ENCODE measurements around the gene SOX12. TPM values are rescaled to one million over a fixed set of nuclear protein-coding genes. Genes with fewer than 3 reads are reported as not detected.
A peak's percentile ranks its signal among the peaks of the same experiment; 100 is the strongest.

The SOX12 gene
- total RNA-seq, 1 experiment from 2014 or later, result 40.4 TPM

- BruUV-seq (replicated peaks), result no TSS peak
- POLR2A ChIA-PET, result interaction anchor here (0.6 kb wide), 1 partner anchor 13 kb away, joined by 3 read pairs; no protein-coding TSS in a partner anchor
- Histone ChIP-seq H3K9me3 (ENCODE audit: control insufficient read depth in 1 of 2, insufficient read depth in 1 of 2, low read depth in 1 of 2, low read length in 2 of 2) (no peaks in the 10 kb centered on the region), H3K36me3 (ENCODE audit: control insufficient read depth in 1 of 2, insufficient read depth in 2 of 2, low read length in 2 of 2) (no peaks in the 10 kb centered on the region), H3K4me2 (ENCODE audit: low read length) (no peak overlapping the region), H3K27ac (ENCODE audit: low read depth, low read length) (no peak overlapping the region), H3K4me3 (replicated peaks in 1 of 2; ENCODE audit: low read depth in 1 of 2, low read length in 2 of 2) (no peak overlapping the region), H3K27me3 (ENCODE audit: insufficient read depth, low read length) (no peaks in the 10 kb centered on the region), H4K20me1 (ENCODE audit: insufficient read depth) (no peaks in the 10 kb centered on the region), H3K79me2 (ENCODE audit: insufficient read depth, low read length) (peaks cover 4% of the 10 kb centered on the region; the same call in 1 of the 2 replicates), H3K9ac (ENCODE audit: low read length) (no peak overlapping the region), H3K4me1 (ENCODE audit: control insufficient read depth in 1 of 2, insufficient read depth in 2 of 2, low read length in 2 of 2) (peaks cover 3 to 10% of the 10 kb centered on the region in 2 experiments), H2AFZ (ENCODE audit: low read depth, low read length, poor library complexity, severe bottlenecking) (no peak overlapping the region), H3K9me2 (ENCODE audit: insufficient read depth) (no peaks in the 10 kb centered on the region)
- ATAC-seq (no peak), DNase-seq (ENCODE audit: low read depth, low spot score) (no peak)
- TF ChIP-seq MAX (IDR thresholded peaks at IDR 0.05), result no peak
- RAD21 ChIA-PET (ENCODE audit: low non-redundant PET in 1 of 2, low total read pairs in 2 of 2, uncharacterized antibody in 2 of 2, unreplicated experiment in 2 of 2), result no interaction called here
- CTCF ChIA-PET, result no interaction called here
- intact Hi-C loops (cut with micrococcal nuclease), result no loop called here
These were observed 19.6 kb upstream of the SOX12 start for GRCh38 chr20:305745-306144.

- Histone ChIP-seq H3K27me3 (ENCODE audit: insufficient read depth, low read length) (no peaks in the 10 kb centered on the region), H3K27ac (ENCODE audit: low read depth, low read length) (no peak overlapping the region), H3K36me3 (ENCODE audit: control insufficient read depth in 1 of 2, insufficient read depth in 2 of 2, low read length in 2 of 2) (no peaks in the 10 kb centered on the region), H3K9me3 (ENCODE audit: control insufficient read depth in 1 of 2, insufficient read depth in 1 of 2, low read depth in 1 of 2, low read length in 2 of 2) (no peaks in the 10 kb centered on the region), H2AFZ (ENCODE audit: low read depth, low read length, poor library complexity, severe bottlenecking) (no peak overlapping the region), H4K20me1 (ENCODE audit: insufficient read depth) (no peaks in the 10 kb centered on the region), H3K4me2 (ENCODE audit: low read length) (no peak overlapping the region), H3K9me2 (ENCODE audit: insufficient read depth) (no peaks in the 10 kb centered on the region), H3K79me2 (ENCODE audit: insufficient read depth, low read length) (no peaks in the 10 kb centered on the region), H3K4me1 (ENCODE audit: control insufficient read depth in 1 of 2, insufficient read depth in 2 of 2, low read length in 2 of 2) (peaks cover 0 to 4% of the 10 kb centered on the region in 2 experiments; a peak in 1 of 4 replicates), H3K4me3 (replicated peaks in 1 of 2; ENCODE audit: low read depth in 1 of 2, low read length in 2 of 2) (no peak overlapping the region), H3K9ac (ENCODE audit: low read length) (no peak overlapping the region)
- POLR2A ChIA-PET, result no interaction called here
- ATAC-seq (0 out of 2 replicates have a peak, but pooled peaks have one; percentile 21), DNase-seq (ENCODE audit: low read depth, low spot score) (no peak)
- intact Hi-C loops (cut with micrococcal nuclease), result no loop called here
- TF ChIP-seq ELF1 (IDR thresholded peaks at IDR 0.05; ENCODE audit: borderline replicate concordance, low read depth), result no peak
- no peak for TF ChIP-seq CEBPB (IDR thresholded peaks at IDR 0.05; ENCODE audit: low read depth)
- no peak for TF ChIP-seq FOSL1 (IDR thresholded peaks at IDR 0.05; ENCODE audit: low read depth)
- TF ChIP-seq EZH2phosphoT487 (IDR thresholded peaks at IDR 0.05; ENCODE audit: borderline replicate concordance), result no peak
- TF ChIP-seq ZNF274 (IDR thresholded peaks at IDR 0.05; ENCODE audit: low read depth, low read length), result no peak
- TF ChIP-seq EGR1 (IDR thresholded peaks at IDR 0.05; ENCODE audit: low read depth), result no peak
- no peak for TF ChIP-seq YY1 (IDR thresholded peaks at IDR 0.05; ENCODE audit: extremely low read depth, insufficient replicate concordance, low read depth, low read length)
- TF ChIP-seq MAX (IDR thresholded peaks at IDR 0.05), result no peak
- no peak for TF ChIP-seq POLR2A (IDR thresholded peaks at IDR 0.05; ENCODE audit: borderline replicate concordance, extremely low read depth, insufficient read depth, insufficient read length)
- no peak for TF ChIP-seq ATF3 (IDR thresholded peaks at IDR 0.05)
- no peak for TF ChIP-seq JUND (IDR thresholded peaks at IDR 0.05)
- no peak for TF ChIP-seq SRF (IDR thresholded peaks at IDR 0.05; ENCODE audit: low read depth)
- no peak for TF ChIP-seq SP1 (IDR thresholded peaks at IDR 0.05; ENCODE audit: low read depth)
- no peak for TF ChIP-seq SIN3A (IDR thresholded peaks at IDR 0.05; ENCODE audit: low read depth)
- TF ChIP-seq, protein P1, sequence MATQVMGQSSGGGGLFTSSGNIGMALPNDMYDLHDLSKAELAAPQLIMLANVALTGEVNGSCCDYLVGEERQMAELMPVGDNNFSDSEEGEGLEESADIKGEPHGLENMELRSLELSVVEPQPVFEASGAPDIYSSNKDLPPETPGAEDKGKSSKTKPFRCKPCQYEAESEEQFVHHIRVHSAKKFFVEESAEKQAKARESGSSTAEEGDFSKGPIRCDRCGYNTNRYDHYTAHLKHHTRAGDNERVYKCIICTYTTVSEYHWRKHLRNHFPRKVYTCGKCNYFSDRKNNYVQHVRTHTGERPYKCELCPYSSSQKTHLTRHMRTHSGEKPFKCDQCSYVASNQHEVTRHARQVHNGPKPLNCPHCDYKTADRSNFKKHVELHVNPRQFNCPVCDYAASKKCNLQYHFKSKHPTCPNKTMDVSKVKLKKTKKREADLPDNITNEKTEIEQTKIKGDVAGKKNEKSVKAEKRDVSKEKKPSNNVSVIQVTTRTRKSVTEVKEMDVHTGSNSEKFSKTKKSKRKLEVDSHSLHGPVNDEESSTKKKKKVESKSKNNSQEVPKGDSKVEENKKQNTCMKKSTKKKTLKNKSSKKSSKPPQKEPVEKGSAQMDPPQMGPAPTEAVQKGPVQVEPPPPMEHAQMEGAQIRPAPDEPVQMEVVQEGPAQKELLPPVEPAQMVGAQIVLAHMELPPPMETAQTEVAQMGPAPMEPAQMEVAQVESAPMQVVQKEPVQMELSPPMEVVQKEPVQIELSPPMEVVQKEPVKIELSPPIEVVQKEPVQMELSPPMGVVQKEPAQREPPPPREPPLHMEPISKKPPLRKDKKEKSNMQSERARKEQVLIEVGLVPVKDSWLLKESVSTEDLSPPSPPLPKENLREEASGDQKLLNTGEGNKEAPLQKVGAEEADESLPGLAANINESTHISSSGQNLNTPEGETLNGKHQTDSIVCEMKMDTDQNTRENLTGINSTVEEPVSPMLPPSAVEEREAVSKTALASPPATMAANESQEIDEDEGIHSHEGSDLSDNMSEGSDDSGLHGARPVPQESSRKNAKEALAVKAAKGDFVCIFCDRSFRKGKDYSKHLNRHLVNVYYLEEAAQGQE (IDR thresholded peaks at IDR 0.05; ENCODE audit: low read depth), result no peak
- no peak for TF ChIP-seq TCF7L2 (IDR thresholded peaks at IDR 0.05; ENCODE audit: borderline replicate concordance, extremely low read depth, insufficient read depth, insufficient read length)
- no peak for TF ChIP-seq POLR2AphosphoS5 (IDR thresholded peaks at IDR 0.05; ENCODE audit: low read depth, low read length)
- BruUV-seq (replicated peaks), result no TSS peak
- RAD21 ChIA-PET (ENCODE audit: low non-redundant PET in 1 of 2, low total read pairs in 2 of 2, uncharacterized antibody in 2 of 2, unreplicated experiment in 2 of 2), result no interaction called here
- CTCF ChIA-PET, result no interaction called here
These were observed 16.8 kb upstream of the SOX12 start for GRCh38 chr20:308427-309038.

Measured in HCT116 (cell line).